IPS-20b (cell line): ENCODE results near the gene PDLIM3.

Experiments
- H3K27ac ChIP-seq: one replicate; pipeline ENCODE4 v1.5.1; 2013; ENCODE audit warnings: low read length
- H3K27me3 ChIP-seq: 2 replicates; pipeline ENCODE4 v1.6.1; 2013; ENCODE audit warnings: mild to moderate bottlenecking, low read length, inconsistent platforms; ENCODE audit not compliant: insufficient read depth
- H3K36me3 ChIP-seq: 2 replicates; pipeline ENCODE4 v1.6.1; 2013; ENCODE audit warnings: low read depth, mild to moderate bottlenecking, inconsistent platforms, low read length, moderate library complexity; ENCODE audit not compliant: insufficient read depth
- H3K4me1 ChIP-seq: 2 replicates; pipeline ENCODE4 v1.6.1; 2013; ENCODE audit warnings: mild to moderate bottlenecking, control low read depth, inconsistent platforms, low read length, moderate library complexity; ENCODE audit not compliant: insufficient read depth
- H3K4me3 ChIP-seq: 2 replicates; pipeline ENCODE4 v1.5.1; 2013; ENCODE audit warnings: mild to moderate bottlenecking, low read length, inconsistent platforms
- H3K9ac ChIP-seq: 2 replicates; pipeline ENCODE4 v1.6.1; 2013; ENCODE audit warnings: low read depth, mild to moderate bottlenecking, inconsistent platforms, low read length, moderate library complexity
- H3K9me3 ChIP-seq: 2 replicates; pipeline ENCODE4 v1.6.1; 2013; ENCODE audit warnings: mild to moderate bottlenecking, low read depth, low read length, inconsistent platforms; ENCODE audit not compliant: insufficient read depth

PDLIM3 gene

DNA sequence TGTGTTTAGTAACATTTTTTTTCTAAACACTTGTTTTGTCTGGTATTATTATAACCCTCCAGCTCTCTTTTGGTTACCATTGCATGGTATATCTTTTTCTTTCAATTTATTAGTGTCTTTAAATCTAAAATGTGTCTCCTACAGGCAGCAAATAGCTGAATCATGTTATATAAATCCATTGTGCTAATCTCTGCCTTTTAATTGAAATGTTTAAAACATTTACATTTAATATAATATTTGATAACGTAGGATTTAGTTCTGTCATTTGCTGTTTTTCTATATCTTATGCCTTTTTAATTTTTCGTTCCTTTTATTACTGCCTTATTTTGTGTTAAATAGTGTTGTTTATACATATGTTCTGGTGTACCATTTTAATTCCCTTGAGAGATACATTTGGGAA lies 46.7 kb downstream of the PDLIM3 start:
- Histone ChIP-seq H3K9me3 (peaks cover 5% of the 10 kb centered on the region), H3K36me3 (no peaks in the 10 kb centered on the region), H3K27me3 (peaks cover under 1% of the 10 kb centered on the region; the same call in 1 of the 2 replicates), H3K9ac (no peak overlapping the region), H3K27ac (no peak overlapping the region), H3K4me3 (no peak overlapping the region), H3K4me1 (no peaks in the 10 kb centered on the region)

- Histone ChIP-seq H3K4me3 (no peak overlapping the region), H3K9me3 (no peaks in the 10 kb centered on the region), H3K9ac (no peak overlapping the region), H3K4me1 (peaks cover 5% of the 10 kb centered on the region), H3K27me3 (peaks cover 62% of the 10 kb centered on the region), H3K27ac (no peak overlapping the region), H3K36me3 (no peaks in the 10 kb centered on the region)
Measured at GRCh38 chr4:185481401-185481800, 53.9 kb downstream of the PDLIM3 start.

DNA sequence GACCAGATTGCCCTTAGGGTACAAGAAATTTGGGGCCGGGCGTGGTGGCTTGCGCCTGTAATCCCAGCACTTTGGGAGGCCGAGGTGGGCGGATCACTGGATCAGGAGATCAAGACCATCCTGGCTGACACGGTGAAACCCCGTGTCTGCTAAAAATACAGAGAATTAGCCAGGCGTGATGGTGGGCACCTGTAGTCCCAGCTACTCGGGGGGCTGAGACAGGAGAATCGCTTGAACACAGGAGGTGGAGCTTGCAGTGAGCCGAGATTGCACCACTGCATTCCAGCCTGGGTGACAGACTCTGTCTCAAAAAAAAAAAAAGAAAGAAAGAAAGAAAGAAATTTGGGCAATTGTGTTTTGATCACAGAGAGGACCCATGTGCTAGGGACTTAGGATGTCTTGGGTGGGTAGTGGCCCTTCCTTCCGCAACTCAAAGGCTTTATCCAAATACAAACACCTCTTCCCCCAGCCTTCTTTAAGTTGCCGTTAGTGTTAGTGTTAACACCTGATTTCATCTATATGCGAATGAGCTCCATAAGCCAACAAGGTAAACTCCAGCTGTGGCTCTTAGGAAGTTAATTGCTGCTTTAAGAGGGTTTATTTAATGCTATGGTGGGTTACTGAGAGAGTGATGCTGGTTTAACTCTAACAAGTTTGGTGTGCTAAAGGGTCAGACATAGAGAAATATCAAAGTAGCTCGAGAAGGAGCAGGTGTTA lies 55.1 kb downstream of the PDLIM3 start:
- H3K4me3 ChIP-seq: peak overlapping the region; percentile 13; the same call in 1 of the 2 replicates

GRCh38 chr4:185479507-185479971 lies 55.8 kb downstream of the PDLIM3 start:
- peaks cover 62% of the 10 kb centered on the region for H3K27me3 ChIP-seq
- no peak overlapping the region for H3K4me3 ChIP-seq
- H3K36me3 ChIP-seq: no peaks in the 10 kb centered on the region
- peaks cover 5% of the 10 kb centered on the region for H3K4me1 ChIP-seq
- no peak overlapping the region for H3K27ac ChIP-seq
- no peaks in the 10 kb centered on the region for H3K9me3 ChIP-seq
- H3K9ac ChIP-seq: no peak overlapping the region

More for the DNA sequence above, 55.1 kb downstream of the PDLIM3 start:
- no peak overlapping the region for H3K27ac ChIP-seq
- peaks cover 62% of the 10 kb centered on the region for H3K27me3 ChIP-seq
- H3K9ac ChIP-seq: no peak overlapping the region
- H3K9me3 ChIP-seq: no peaks in the 10 kb centered on the region
- H3K4me1 ChIP-seq: peaks cover 5% of the 10 kb centered on the region
- no peaks in the 10 kb centered on the region for H3K36me3 ChIP-seq

DNA sequence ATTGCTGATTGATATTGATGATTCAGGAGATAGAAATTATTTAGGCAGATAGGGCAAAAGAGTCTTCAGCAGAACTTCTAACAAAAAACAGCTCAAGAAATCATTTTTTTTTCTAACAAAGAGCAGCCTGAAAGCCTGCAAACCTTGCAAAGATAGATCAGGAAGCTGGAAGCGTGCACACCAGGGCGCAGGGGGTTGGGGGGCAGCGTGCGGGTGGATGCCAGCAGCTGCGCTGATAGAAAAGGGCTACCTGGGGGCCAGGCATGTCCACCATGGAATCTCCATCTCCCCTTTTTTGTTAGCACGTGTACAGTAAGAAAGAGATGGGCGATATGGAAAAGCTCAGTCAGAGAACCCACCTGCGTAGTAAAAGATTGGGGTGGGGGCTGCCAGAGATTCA lies 62.1 kb downstream of the PDLIM3 start:
- Histone ChIP-seq H3K27me3 (peaks cover 44% of the 10 kb centered on the region), H3K27ac (no peak overlapping the region), H3K9ac (no peak overlapping the region), H3K36me3 (no peaks in the 10 kb centered on the region), H3K4me3 (no peak overlapping the region), H3K4me1 (no peaks in the 10 kb centered on the region), H3K9me3 (no peaks in the 10 kb centered on the region)

- H3K9ac ChIP-seq: peak overlapping the region; percentile 53; the same call in 1 of the 2 replicates
- H3K4me3 ChIP-seq: peak overlapping the region; percentile 83
- no peaks in the 10 kb centered on the region for H3K4me1 ChIP-seq
- H3K36me3 ChIP-seq: no peaks in the 10 kb centered on the region
- H3K27ac ChIP-seq: no peak overlapping the region
- no peaks in the 10 kb centered on the region for H3K9me3 ChIP-seq
- H3K27me3 ChIP-seq: peaks cover 38% of the 10 kb centered on the region
Measured at GRCh38 chr4:185472103-185472542, 63.2 kb downstream of the PDLIM3 start.

DNA sequence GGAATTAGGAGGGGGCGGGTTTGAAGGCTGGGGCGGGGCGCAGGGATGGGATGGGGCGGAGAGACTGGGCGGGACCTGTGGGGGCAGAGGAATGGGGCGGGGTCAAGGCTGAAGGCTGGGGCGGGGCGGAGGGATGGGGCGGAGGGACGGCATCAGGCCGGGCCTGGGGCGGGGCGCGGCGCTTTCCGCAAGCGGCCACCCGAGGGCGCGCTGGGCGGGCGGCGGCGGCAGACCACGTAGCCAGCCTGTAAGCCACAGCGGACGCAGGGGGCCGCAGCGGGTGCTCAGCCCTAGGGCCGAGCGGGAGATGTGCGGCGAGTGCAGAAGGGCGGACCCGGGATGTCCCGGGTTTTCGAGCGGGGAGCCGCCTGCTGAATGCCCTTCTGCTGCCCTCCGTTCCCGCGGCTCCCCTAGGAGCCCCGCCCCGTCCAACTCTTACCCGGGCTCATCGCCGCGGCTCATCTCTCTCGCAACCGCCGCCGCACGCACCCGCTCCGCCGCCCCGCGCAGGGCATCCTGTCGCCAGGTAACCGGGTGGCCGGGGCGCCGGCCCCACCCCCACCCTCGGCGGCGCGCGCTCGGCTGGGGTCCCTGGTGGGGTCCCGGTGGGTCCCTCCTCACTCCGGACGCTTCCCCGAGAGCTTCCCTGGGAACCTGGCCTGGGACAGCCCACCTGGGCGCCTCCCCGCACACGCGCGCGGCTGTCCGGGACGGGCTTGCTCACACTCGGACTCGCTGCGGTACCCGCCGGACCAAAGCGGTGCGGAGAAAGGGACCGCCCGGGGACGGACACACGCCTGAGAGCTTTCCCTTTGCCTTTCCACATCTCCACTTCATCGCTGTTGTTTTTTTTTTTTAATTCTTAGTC lies 63.8 kb downstream of the PDLIM3 start, which contains the start of gene CCDC110:
CCDC110 (minus strand) TSS at position 499 of the 868 bp plus-strand sequence; CDS start at position 449, 50 bp downstream.
- Histone ChIP-seq H3K9ac (peak within 1 kb of the TSS; percentile 53; the same call in 1 of the 2 replicates), H3K27me3 (peaks cover 34% of the 10 kb centered on the region), H3K4me1 (no peaks in the 10 kb centered on the region), H3K4me3 (peak within 1 kb of the TSS; percentile 96), H3K27ac (no peak within 1 kb of the TSS), H3K36me3 (no peaks in the 10 kb centered on the region), H3K9me3 (no peaks in the 10 kb centered on the region)

DNA sequence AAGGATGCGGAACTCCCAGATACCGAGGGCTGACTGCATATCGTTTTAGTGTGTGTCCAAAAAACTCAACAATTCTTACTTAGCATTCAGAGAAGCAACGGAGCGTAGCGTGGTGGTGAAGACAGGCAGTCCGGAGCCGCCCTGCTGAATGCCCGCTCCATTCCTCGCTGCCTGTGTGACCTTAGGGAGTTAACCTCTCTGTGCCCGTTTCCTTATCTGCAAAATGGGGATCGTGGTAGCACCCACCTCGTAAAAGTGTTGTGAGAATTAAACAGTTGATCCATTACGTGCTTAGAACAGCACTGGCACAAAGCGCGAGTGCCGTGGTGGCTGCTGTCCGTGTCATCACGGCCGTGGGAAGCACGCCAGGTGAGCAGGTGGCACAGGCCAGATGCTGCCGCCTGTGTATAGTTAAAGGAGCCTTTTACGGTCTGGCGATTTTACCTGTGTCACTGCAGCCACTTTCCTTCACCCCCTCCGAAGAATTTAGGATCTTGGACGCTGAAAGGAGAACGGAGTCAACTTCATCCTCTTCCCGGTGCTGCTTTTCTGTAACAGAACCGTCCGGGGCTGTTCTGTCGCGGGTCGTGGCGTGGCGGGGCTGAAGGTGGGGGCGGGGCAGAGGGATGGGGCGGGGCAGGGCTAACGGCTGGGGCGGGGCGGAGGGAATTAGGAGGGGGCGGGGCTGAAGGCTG lies 64.7 kb downstream of the PDLIM3 start:
- Histone ChIP-seq H3K36me3 (no peaks in the 10 kb centered on the region), H3K9me3 (no peaks in the 10 kb centered on the region), H3K27ac (no peak overlapping the region), H3K27me3 (peaks cover 34% of the 10 kb centered on the region), H3K4me1 (no peaks in the 10 kb centered on the region), H3K9ac (peak overlapping the region; percentile 50; the same call in 1 of the 2 replicates), H3K4me3 (peak overlapping the region; percentile 96)

DNA sequence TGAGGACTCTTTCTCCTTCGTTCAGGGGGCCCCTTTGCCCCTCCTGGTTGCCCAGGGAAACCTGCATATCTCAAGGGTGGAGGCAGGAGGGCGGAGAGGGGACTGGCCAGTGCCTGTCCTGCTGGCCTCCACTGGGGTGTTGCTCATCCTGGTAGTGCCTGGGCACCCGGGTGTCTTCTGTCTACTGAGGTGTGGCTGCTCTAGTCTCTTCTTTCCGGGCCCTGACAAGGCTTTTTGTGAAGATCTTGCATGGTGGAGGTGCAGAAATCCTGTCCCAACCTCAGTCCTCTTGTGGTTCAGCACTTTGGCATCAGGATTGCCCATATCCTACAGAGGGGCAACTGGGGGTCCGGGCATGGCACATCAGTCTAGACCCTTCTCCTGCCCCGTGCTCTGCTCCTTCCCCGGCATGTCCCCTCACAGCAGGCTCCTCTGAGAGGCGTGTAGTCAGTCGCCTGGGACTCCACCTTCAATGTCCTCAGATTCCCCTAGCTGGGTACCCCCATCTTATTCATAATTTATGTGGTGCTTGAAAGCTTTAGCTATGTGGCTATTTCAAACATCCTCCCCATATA lies 65.6 kb downstream of the PDLIM3 start:
- H3K9me3 ChIP-seq: no peaks in the 10 kb centered on the region
- no peaks in the 10 kb centered on the region for H3K36me3 ChIP-seq
- no peak overlapping the region for H3K4me3 ChIP-seq
- no peaks in the 10 kb centered on the region; the same call in 1 of the 2 replicates for H3K4me1 ChIP-seq
- no peak overlapping the region for H3K27ac ChIP-seq
- no peak overlapping the region for H3K9ac ChIP-seq
- H3K27me3 ChIP-seq: peaks cover 34% of the 10 kb centered on the region

GRCh38 chr4:185468999-185469398 lies 66.3 kb downstream of the PDLIM3 start:
- no peaks in the 10 kb centered on the region for H3K36me3 ChIP-seq
- H3K9ac ChIP-seq: no peak overlapping the region
- H3K27me3 ChIP-seq: peaks cover 34% of the 10 kb centered on the region
- H3K4me3 ChIP-seq: no peak overlapping the region
- H3K9me3 ChIP-seq: no peaks in the 10 kb centered on the region
- no peak overlapping the region for H3K27ac ChIP-seq
- H3K4me1 ChIP-seq: peaks cover 3% of the 10 kb centered on the region; the same call in 1 of the 2 replicates

DNA sequence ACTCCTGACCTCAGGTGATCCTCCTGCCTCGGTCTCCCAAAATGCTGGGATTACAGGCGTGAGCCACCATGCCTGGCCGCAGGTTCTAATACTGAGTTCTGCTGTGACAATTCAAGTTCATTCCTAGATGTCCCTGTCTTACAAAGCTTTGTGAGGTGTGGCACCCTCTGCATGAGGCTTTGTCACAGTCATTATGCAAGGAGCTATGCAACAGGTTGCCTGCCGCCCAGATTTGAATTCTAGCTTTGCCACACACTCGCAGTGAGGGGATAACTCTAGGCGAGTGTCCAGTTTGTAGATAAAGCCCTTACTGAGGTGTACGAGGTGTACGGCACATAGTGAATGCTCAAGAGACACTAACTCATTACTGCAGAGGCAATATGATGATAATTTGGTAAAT lies 67.3 kb downstream of the PDLIM3 start:
- no peak overlapping the region for H3K9ac ChIP-seq
- H3K9me3 ChIP-seq: no peaks in the 10 kb centered on the region
- H3K27ac ChIP-seq: no peak overlapping the region
- H3K27me3 ChIP-seq: peaks cover 32% of the 10 kb centered on the region
- H3K4me1 ChIP-seq: peaks cover 3% of the 10 kb centered on the region; the same call in 1 of the 2 replicates
- no peaks in the 10 kb centered on the region for H3K36me3 ChIP-seq
- no peak overlapping the region for H3K4me3 ChIP-seq
